PC-9 (cell line): ENCODE measurements around the gene LETM1. TPM values are rescaled to one million over a fixed set of nuclear protein-coding genes. Genes with fewer than 3 reads are reported as not detected.

Source experiments
- BruUV-seq: library from RNA; stranded (reverse); fragments of 400-500 nt; replicated peaks from 2 replicates; lab custom pipeline; 2021; lab: Mats Ljungman, UMichigan
- CTCF ChIA-PET: fragments of 300-600 bp; sonication (Branson Sonifier 250); formaldehyde crosslinking; loops from one replicate; lab custom pipeline; 2022; ENCODE audit warnings: antibody characterized with exemption; lab: Charles Lee
- POLR2A ChIA-PET: fragments of 300-600 bp; sonication (Branson Sonifier 250); formaldehyde crosslinking; loops from one replicate; lab custom pipeline; 2022; ENCODE audit warnings: antibody characterized with exemption; ENCODE audit not compliant: unreplicated experiment; lab: Charles Lee
- DNase-seq, 2 experiments: peaks; one replicate each; pipeline versions ENCODE4 v3.0.0 to v3.0.0-alpha.2; 2015 to 2022; ENCODE audit warnings: mixed read lengths in 1 of 2
- H2AFZ ChIP-seq: fragments of 200-600 bp; sonication (generic); 2 replicates; pipeline ENCODE4 v1.8.1; 2017; ENCODE audit warnings: antibody characterized with exemption
- H3F3A ChIP-seq: fragments of 200-600 bp; sonication (generic); 2 replicates; pipeline ENCODE4 v1.8.1; 2017; ENCODE audit warnings: antibody characterized with exemption, mild to moderate bottlenecking, low read depth; ENCODE audit not compliant: insufficient read depth
- H3K27ac ChIP-seq: fragments of 200-600 bp; sonication (generic); 2 replicates; pipeline ENCODE4 v1.6.1; 2016; ENCODE audit warnings: mixed run types
- H3K27me3 ChIP-seq: fragments of 200-600 bp; sonication (generic); 2 replicates; pipeline ENCODE4 v1.6.1; 2016; ENCODE audit warnings: low read depth, mixed run types; ENCODE audit not compliant: insufficient read depth
- H3K36me3 ChIP-seq: fragments of 200-600 bp; sonication (generic); 2 replicates; pipeline ENCODE4 v1.6.1; 2016; ENCODE audit warnings: low read depth, mixed run types
- H3K4me1 ChIP-seq: fragments of 200-600 bp; sonication (generic); replicated peaks from 2 replicates; pipeline ENCODE4 v1.6.1; 2016; ENCODE audit warnings: mixed run types; ENCODE audit not compliant: insufficient read depth
- H3K4me2 ChIP-seq: fragments of 200-600 bp; sonication (generic); 2 replicates; pipeline ENCODE4 v1.6.1; 2017; ENCODE audit warnings: mixed run types
- H3K4me3 ChIP-seq: fragments of 200-600 bp; sonication (generic); 2 replicates; pipeline ENCODE4 v1.6.1; 2016; ENCODE audit warnings: mixed run types
- H3K79me2 ChIP-seq: fragments of 200-600 bp; sonication (generic); 2 replicates; pipeline ENCODE4 v1.6.1; 2017; ENCODE audit warnings: low read depth, mixed run types
- H3K9me2 ChIP-seq: fragments of 200-600 bp; sonication (generic); 2 replicates; pipeline ENCODE4 v1.8.1; 2017; ENCODE audit warnings: mild to moderate bottlenecking; ENCODE audit not compliant: insufficient read depth
- H3K9me3 ChIP-seq: fragments of 200-600 bp; sonication (generic); 2 replicates; pipeline ENCODE4 v1.8.1; 2016; ENCODE audit warnings: low read depth; ENCODE audit not compliant: insufficient read depth
- H4K20me1 ChIP-seq: fragments of 200-600 bp; sonication (generic); 2 replicates; pipeline ENCODE4 v1.8.1; 2017; ENCODE audit not compliant: insufficient read depth
- CTCF ChIP-seq: fragments of 200-600 bp; sonication (generic); conservative IDR thresholded peaks from 2 replicates; pipeline ENCODE4 v1.6.1; 2017; ENCODE audit warnings: mixed run types, antibody characterized with exemption, mild to moderate bottlenecking, moderate library complexity
- EZH2 ChIP-seq: fragments of 200-600 bp; sonication (generic); IDR thresholded peaks from 2 replicates; pipeline ENCODE4 v1.8.0; 2017; ENCODE audit warnings: antibody characterized with exemption, low read depth
- intact Hi-C: fragments of 100-400 bp; cut with micrococcal nuclease; formaldehyde crosslinking; loops from one replicate; pipeline ENCODE4 v1.10.0; 2022; ENCODE audit not compliant: unreplicated experiment
- total RNA-seq: library from RNA; stranded (reverse); gene quantifications from 2 replicates; pipeline ENCODE4 v1.2.3, GENCODE V29; 2021

The LETM1 gene
- total RNA-seq, 1 experiment from 2014 or later: 44.5 TPM

- ChIA-PET POLR2A (interaction anchor here (0.7 kb wide), 1 partner anchor 94 kb away, joined by 3 read pairs; no protein-coding TSS in a partner anchor), CTCF (no interaction called here)
- Histone ChIP-seq H3K9me2 (no peaks in the 10 kb centered on the region), H3K4me1 (no peaks in the 10 kb centered on the region), H3K9me3 (no peaks in the 10 kb centered on the region), H4K20me1 (peaks cover 3% of the 10 kb centered on the region; the same call in 1 of the 2 replicates), H3K27ac (no peak overlapping the region), H2AFZ (no peak overlapping the region), H3K27me3 (no peaks in the 10 kb centered on the region), H3F3A (no peaks in the 10 kb centered on the region), H3K4me3 (no peak overlapping the region), H3K36me3 (0 out of 2 replicates have a peak, but pooled peaks cover 7% of the 10 kb centered on the region), H3K4me2 (no peak overlapping the region), H3K79me2 (no peaks in the 10 kb centered on the region)
- TF ChIP-seq EZH2 (no peak), CTCF (no peak)
- no peak for DNase-seq
- intact Hi-C loops: no loop called here
- no TSS peak for BruUV-seq
Observed at GRCh38 chr4:1831331-1831730, 24.6 kb downstream of the LETM1 start.

GRCh38 chr4:1830642-1831228 lies 25.2 kb downstream of the LETM1 start:
- H3K4me3 ChIP-seq: no peak overlapping the region
- intact Hi-C loops: no loop called here

GRCh38 chr4:1830234-1830633 lies 25.7 kb downstream of the LETM1 start:
- no peak overlapping the region for H3K27ac ChIP-seq
- H3F3A ChIP-seq: no peaks in the 10 kb centered on the region
- intact Hi-C loops: no loop called here
- H2AFZ ChIP-seq: no peak overlapping the region
- H3K79me2 ChIP-seq: no peaks in the 10 kb centered on the region
- no peaks in the 10 kb centered on the region for H3K9me2 ChIP-seq
- BruUV-seq: no TSS peak
- no peak overlapping the region for H3K4me3 ChIP-seq
- 0 out of 2 replicates have a peak, but pooled peaks cover 2% of the 10 kb centered on the region for H3K36me3 ChIP-seq
- H3K4me1 ChIP-seq: no peaks in the 10 kb centered on the region
- CTCF ChIA-PET: no interaction called here
- POLR2A ChIA-PET: no interaction called here
- TF ChIP-seq EZH2 (no peak), CTCF (no peak)
- DNase-seq: no peak
- H3K27me3 ChIP-seq: no peaks in the 10 kb centered on the region
- no peak overlapping the region for H3K4me2 ChIP-seq
- H3K9me3 ChIP-seq: no peaks in the 10 kb centered on the region
- H4K20me1 ChIP-seq: no peaks in the 10 kb centered on the region

More at GRCh38 chr4:1830642-1831228, 25.2 kb downstream of the LETM1 start:
- Histone ChIP-seq H3K4me2 (no peak overlapping the region), H3K27me3 (no peaks in the 10 kb centered on the region), H3K79me2 (no peaks in the 10 kb centered on the region), H3K9me2 (no peaks in the 10 kb centered on the region), H2AFZ (no peak overlapping the region), H3K9me3 (no peaks in the 10 kb centered on the region), H3K4me1 (no peaks in the 10 kb centered on the region), H3K27ac (no peak overlapping the region), H3F3A (no peaks in the 10 kb centered on the region), H4K20me1 (peaks cover under 1% of the 10 kb centered on the region; the same call in 1 of the 2 replicates), H3K36me3 (0 out of 2 replicates have a peak, but pooled peaks cover 5% of the 10 kb centered on the region)
- no TSS peak for BruUV-seq
- ChIA-PET POLR2A (interaction anchor here (0.7 kb wide), 1 partner anchor 93 kb away, joined by 3 read pairs; no protein-coding TSS in a partner anchor), CTCF (no interaction called here)
- DNase-seq: no peak
- TF ChIP-seq EZH2 (no peak), CTCF (no peak)
